Stimulated activated CD4-positive, alpha-beta T cell treated with anti-CD3 and anti-CD28 coated beads, Interleukin-15, amount 100 ng/mL, for 48 hours (primary cell): ENCODE data around the gene ASGR1.

Source experiments
- DNase-seq, 2 donors: peaks; one replicate each; pipeline ENCODE4 v3.0.0-alpha.2; 2020; ENCODE audit warnings: low read depth in 2 of 2

Gene ASGR1

DNA sequence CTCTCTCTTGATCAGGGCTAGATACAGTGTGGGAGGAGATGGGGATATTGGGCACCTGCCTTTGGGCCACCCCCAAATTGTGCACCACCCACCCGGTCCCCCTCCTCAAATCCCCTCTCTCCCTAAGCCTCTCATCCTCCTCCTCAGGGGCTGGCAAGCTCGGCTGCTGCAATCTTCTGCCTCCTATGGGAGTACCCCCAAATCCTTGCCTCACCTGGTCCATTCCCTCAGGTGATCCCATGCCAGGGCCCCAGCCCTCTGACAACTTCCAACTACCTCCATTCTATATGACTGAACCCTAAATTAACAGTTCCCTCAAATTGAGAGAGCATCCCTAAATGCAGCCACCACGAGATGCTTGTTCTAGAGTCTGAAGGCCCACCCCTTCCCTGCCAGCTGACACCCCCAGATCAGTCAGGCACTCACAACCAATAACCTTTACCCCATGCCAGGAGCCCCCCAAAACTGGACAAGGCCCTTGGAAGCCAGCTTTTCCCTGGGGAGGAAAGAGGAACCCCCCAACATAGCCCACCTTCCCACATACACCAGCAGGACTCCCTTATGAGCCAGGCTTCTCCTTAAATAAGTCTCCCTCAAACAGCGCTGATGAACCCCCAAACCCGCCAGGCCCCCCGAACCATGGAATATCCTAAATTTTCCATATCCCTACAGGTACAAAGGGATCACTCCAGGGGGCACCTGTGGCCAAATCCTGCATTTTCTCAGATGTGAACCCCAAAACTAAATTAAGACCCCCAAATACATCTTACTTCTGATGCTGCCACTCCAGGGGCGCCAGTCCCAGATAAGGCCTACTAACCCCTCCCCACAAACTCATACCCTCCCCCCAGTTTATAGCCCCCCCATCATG is 37.3 kb upstream of the ASGR1 start:
- DNase-seq: no peak

DNA sequence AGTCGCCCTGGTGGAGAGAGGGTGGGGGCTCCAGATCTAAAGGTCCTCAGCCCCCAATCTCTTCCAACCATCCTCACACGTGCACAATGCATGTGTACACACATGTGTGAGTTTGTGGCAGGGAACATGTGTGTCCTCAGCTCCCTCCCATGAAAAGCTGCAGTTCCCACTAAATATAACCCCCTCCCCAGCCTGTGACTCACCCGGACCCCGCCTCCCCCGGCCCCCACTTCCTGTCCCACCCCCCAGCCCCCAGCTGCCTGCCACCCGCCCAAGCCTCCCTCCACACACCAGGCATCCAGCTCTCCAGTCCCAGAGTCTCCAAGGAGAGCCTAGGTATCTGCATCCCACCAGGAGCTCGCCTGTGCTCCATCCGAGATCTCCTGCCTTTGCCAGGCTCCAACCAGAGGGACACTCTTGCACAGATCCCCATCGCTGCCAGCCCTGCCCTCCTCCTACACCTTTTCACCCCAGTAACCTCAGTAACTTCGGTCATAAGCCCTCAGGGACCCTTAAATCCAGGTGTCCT is 36.5 kb upstream of the ASGR1 start:
- no peak for DNase-seq

DNA sequence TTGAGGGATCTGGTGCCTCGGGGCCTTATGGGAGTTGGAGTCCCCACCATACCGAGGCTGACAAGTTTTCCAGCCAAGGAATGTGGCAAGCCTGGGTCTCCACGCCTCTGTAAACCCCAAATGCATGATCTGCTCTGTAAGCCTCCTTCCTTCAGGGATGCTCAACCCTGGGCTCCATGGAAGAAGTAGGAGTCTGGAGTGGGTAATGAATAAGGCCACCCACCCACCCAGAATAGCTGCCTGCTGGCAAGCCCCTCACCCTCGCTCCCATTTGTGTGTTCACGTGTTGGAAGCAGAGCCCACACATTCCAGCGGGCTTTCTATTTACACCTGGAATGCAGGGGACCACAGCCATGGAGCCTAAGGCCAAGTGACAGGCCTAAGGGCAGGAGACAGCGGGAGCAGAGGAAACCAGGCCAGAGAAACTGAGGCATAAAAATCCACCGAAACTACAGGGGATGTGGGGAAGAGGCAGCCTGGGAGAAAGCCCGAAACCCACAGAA is 36.0 kb upstream of the ASGR1 start:
- no peak for DNase-seq

DNA sequence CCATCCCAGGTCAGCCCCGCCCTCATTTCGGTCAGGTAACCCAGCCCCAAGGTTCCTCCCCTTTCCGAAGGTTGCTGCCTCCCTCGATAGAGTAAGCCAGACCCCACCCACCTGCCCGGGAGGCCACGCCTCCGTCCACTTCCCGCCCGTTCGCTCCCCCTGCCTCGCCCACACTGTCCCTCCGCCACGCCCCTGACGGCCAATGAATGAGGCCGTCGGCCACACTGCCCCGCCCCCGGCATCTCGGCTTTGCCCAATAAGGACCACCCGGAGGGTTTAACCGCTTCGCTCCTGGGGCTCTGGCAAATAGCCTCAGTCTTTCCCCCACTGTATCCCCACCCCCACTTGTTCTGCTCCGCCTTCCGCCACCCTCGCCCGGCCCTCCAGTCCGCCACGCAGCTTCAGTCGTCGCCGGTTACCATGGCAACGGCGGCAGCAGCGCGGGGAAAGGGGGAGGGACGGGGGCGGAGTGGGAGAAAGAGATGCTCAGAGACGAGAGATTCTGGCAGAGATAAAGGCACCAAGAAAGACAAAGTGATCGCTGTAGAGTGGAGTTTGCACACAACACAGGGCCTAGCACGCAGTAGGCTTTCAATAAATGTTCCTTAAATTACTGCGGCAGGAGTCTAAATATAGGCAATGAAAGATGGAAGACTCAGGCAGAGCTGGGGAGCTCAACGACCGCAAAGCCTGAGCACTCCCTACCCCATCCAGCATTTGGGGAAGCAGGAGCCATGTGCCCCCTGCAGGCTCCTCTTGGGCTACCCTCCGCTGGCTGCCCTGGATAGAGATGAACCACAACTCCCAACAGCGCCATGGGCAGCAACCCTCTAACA is 35.3 kb upstream of the ASGR1 start:
- DNase-seq: peak; percentile 100

DNA sequence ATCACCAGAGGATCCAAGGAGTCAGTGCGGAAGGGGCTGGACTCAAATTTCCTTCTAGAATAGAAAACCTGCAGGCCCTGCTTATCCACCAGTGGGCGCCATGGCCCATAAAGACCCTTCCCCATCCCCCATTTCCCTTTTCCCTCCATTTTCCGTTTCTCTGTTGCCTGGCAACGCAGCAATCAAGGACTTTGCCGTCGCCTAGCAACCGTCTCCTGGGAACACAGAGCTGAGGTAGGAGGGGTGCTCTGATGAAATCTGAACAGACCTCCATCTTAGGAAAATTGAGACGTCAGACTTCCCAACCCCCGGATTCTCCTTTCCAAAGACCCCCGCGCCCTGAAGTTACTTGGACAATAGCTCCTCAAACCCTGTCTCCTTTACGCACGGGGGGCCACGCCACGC is 34.7 kb upstream of the ASGR1 start:
- peak in 1 of 2 donors; percentile 59 for DNase-seq

DNA sequence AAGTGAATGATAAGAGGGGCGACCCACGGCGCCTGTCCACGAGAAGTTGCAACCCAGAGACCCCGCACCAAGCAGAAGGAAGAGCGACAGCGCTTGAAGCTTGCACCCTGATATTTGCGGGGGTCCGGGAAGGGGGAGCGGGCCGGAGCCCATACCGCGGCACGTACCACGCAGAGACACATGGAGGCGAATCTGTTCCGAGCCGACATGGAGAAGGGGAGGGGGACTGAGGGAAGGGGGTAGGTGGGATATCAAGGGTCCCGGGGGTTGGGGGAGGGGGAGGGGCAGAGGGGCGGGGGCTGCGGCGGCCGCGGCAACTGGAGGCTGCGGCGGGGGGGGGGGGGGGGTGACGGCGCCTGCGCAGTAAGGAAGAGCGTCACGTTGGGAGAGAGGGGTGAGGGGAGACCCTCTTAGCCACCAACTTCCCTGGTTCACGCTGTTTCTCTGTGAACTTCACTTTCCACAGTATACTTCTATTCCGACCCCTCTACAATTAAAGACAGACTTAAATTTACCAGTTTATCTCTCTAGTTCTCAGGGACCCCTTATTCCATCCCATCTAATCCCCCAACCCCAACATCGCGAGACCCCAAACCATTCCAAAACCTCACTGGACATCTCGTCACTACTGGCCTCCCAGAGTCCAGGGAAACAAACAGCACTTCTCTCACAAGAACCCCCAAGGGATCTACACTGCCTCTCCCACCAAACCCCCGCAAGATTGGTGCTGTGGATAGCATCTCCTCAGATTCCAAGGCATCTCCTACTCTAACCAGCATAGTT is 32.5 kb upstream of the ASGR1 start:
- DNase-seq: no peak

DNA sequence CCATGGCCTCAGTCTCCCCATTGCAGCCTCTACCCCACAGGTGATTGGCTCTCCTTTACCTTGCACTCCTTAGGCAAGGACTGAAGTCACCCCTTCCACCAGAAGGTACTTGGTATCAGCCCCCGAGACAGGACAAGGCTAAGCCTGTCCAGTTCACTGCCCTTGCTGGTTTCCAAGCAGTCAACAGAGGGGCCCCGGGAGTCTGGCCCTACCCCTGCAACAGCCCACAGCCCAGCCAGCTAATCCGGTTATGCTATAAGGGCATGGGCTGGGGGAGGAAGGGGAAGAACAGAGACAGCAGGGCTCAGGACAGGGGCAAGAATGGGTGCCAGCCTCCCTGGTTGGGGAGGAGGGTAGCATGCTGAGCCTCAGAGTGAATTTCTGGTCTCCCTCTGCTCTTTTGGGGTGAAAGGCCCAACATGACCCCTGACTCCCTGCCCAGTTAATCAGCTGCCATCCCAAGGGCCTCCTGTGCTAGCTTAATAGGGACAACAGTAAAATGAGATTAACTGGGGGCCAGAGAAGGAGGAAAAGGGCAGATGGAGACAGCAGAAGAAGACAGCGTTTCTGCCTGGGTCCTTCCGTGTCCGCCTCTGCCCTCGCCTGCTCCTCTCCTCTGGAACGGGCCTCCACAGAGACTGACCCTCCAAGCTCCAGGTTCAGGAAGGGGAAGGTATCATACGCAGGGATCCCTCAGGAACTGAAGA is 29.7 kb upstream of the ASGR1 start:
- no peak for DNase-seq

DNA sequence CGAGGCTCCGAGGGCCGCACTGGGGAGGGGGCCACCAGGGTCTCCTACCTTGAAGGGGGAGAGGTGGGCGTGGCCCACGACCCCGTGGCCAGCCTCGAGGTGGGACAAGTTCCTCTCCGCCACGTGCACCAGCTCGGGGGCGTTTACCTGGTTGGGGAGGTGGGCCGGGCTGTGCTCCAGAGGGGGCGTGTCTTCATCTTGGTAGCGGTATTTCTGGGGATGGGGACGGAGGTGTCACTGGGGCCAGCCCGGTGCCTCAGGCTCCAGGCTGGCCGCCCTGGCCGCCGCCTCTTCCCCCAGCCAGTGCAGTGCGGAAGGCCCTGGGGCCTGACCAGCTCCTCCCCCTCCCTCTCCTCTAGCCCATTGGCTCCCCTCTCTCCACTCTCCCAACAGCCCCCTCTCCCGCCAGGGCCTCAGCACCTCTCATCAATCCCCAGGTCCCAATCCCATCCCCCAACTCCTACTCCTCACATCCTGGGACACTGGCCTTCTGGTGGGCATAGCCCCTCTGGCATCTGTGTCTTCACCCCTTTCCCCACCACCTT is 28.9 kb upstream of the ASGR1 start:
- DNase-seq: no peak

DNA sequence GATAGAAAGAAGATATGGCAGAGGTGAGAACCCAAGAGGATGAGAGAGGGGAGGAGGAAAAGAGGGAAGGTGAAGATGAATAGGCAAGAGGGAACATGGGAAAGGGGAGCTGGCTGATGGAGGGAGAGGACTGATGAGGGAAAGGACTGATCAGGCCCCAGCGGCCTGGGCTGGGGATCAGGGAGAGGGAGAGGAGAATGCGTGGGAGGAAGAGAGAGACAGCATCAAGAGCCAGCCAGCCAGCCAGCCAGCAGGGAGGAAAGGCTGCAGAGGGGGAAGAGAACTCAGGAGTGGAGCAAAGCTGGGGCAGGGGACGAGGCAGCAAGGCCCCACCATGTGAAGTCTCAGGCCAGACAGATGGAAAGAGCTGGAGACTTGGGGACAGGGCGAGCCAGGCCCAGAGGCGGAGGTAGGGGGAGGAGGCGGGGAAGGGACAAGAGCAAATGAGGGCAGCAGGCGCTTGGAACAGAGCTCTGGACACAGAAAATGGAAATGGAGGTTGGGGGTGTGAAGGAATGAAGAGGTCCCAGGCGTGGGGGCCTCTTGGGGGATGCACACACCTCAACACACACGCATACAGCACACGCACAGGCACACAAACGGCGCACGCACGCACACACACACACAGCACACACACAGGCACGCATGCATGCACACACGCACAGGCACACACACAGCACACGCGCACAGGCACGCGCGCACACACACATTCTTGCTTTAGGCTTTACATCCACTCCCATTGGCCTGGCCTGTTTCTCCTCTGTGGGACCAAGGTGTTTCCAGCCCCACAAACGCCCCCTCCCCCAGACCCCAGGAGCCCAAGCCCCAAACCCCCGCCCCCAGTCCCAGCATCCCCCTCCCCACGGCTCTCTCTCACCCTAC is 28.2 kb upstream of the ASGR1 start:
- DNase-seq: no peak

DNA sequence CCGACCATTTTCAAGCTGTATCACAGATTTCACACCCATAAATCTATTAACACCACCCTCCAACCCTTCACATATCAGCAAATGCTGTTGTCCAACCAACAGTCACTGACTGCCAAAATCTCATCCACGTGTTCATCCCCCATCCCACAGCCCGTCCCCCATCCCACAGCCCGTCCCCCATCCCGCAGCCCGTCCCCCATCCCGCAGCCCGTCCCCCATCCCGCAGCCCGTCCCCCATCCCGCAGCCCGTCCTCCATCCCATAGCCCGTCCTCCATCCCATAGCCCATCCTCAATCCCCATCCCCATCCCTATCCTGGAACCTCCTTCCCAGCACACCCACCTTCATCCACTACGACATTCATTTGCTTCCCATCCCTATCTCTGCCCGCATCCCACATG is 26.4 kb upstream of the ASGR1 start:
- no peak for DNase-seq

DNA sequence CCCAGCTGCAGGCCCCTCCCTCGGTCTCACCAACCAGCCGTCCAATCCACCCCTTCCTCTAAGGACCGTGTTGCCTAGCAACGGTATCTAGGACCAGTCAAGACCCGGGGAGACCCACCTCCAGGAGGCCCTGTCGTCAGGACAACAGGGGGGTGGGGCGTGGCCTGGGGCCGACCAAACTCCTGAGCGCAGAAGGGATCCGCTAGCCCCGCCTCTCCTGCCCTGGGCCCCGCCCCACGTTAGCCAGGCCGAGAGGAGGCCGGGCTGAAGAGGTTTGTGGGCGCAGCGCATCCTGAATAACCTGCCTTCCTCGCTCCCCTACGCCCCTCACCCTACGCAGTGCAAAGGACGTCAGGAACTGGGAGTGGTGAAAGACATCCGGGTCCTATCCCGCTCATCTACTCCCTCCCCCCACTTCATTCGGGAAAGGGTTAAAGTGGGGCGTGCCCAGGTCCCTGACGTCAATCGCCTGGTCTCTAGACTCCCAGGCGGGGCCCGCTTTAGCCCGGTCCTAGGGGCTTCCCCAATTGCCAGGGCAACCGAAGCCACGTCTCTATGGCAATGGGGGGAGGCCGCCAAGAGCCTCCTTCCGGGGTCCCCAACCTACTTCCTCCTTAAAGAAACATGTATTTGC is 25.8 kb upstream of the ASGR1 start:
- DNase-seq: peak; percentile 75 to 86

DNA sequence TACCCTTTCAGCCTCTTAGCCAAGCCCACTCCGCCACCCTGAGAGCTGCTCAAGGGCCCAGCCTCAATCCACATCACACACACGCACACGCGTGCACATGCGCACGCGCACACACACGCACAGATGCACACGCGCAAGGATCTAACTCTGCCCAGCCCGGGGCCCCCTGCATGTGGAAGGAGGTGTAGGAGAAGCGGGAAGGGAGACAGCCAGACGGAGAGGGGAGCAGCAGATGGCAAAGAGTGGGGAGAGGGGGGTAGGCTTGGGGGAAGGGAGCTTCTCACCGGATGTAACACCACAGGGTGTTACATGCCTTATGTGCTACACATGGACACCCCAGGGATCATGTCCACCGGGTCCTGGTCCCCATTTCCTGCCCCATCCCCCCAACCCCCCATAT is 25.2 kb upstream of the ASGR1 start:
- no peak for DNase-seq

DNA sequence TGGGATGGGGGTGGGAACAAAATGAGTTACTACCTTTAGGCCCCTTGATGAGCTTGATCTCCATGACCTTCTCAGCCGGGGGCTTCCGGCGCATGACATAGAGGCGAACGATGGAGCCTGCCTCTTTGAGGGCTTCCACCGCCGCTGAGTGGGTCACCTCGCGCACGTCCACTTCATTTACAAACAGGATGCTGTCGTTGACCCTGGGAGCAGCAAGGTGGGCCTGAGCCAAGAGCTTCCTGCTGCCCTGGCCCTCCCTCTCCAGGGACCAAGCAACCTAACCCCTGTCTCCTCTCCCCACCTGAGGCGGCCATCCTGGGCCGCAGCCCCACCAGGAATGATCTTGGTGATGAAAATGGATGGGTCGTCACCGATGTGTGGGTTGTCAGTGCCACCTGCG is 24.2 kb upstream of the ASGR1 start:
- no peak for DNase-seq

DNA sequence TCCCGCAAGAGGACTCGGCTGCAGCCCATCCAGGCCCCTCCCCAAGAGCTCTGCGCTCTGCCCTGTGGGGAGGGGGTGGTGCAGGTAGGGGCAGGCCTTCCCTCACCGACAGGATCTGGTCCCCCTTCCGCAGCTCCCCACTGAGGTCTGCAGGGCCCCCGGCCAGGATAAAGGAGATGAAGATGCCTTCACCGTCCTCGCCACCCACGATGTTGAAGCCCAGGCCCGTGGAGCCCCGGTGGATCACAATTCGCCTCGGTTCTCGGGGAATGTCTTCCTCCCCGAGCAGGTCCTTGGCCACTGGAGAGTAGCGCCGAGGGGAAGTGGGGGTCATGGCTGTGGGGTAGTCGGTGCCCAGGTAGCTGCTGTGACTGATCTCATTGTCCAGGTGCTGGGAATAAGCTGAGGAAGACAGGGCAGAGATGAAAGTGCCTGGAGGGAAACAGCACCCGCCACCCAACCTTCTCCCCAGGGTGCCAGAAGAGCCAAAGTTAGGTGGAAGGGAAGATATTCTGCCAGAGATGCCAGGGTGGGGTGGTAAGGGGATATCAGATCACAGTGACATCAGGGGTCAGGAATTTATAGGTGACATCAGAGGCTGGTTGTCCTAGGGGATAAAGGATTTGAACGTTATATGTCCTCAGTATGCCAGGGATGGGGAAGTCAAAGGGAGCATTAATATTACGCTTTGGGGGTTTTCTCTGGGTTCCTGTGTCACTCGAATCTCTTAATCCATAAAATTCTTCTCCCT is 17.7 kb upstream of the ASGR1 start:
- no peak for DNase-seq

DNA sequence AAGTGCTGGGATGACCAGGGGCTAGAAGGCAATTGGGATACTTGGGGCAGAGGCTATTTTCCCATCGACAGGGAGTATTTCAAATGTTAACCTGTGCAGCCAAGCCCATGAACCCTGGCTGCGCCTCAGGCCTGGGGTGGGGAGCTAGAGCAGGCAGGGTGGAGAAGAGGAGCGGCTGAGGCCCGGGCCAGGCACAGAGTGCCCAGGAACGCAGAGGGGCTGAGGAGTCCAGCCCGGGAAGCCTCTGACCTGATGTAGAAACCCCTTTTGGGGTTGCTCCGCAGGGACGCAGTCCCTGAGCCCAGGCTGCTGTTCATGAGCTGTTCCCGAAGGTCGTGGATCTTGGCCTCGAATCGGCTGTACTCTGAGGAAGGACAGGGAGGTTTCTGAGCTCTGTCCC is 16.8 kb upstream of the ASGR1 start:
- no peak for DNase-seq

DNA sequence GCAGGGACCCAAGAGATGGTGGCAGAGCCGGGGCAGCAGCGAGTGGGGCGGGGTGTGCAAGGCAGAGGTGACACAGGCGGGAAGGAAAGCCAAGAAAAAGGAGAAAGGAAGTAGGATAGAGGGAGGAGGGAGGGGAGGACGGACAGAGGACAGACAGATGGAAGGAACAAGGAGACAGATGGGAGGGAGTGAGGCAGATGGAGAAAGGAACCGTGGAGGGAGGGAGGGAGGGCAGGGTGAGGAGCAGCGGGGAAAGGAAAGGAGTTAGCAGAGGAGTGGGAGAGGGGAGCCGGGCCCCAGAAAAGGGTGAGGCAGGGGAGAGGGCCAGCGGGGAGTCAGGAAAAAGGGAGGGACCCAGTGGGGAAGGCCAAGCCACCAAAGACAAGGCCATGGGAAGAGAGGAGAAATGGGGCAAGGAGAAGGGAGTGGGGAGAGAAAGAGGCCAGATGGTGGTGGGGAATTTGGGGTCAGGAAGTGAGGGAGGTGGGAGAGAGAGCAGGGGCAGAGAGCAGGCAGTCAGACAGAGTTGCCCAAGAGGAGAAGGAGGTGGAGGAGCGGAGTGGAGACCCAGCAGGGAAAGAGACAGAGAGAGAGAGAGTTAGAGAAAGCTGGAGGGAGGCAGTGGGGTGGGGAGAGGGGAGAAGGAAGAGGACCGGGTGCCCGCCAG is 13.2 kb upstream of the ASGR1 start:
- DNase-seq: no peak

DNA sequence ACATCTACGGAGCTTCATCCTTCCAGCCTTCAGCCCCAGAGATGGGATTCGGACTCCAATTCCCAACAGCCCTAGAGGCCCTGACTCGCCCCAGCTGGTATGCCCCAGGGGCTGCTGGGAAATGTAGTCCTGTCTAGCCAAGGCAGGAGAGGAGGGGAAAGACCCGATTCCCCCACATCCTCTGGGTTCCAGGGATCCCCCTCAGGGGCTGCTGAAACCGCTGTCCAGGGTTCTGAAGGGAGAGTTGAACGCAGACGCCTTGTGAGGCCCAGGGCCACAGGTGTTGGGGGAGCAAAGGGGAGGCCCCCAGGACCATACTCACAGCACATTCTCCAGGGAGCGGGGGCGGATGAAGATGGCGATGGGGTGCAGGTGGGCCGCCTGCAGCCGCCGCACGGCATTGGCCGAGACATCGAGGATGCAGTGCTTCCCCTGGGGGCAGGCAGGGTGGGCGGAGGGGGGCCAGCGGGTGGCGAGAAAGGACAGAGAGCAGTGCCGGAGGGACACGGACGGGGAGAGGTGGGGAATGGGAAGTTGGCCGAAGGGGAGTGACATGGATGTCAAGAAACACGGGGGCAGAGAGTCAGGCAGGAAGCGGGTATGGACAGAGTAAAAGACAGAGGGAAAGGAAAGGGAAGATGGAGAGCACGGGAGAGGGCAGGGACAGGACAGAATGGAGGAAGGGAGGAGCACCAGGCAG is 12.6 kb upstream of the ASGR1 start:
- DNase-seq: no peak
